Right lobe of liver (tissue), 4 donors: ENCODE results near the gene SFRP5.

Source experiments
- POLR2A ChIP-seq: fragments of 450-650 bp; IDR thresholded peaks from one replicate; pipeline ENCODE4 v1.6.1; 2017; ENCODE audit warnings: antibody characterized with exemption, mild to moderate bottlenecking
- TF ChIP-seq, protein P1 (sequence below), 4 donors: fragments of 200-600 bp in 3 of 4; fragments of 450-650 bp in 1 of 4; IDR thresholded peaks; one replicate each; pipeline versions ENCODE4 v1.5.1 to v1.8.0; 2016 to 2022; ENCODE audit warnings: antibody characterized with exemption in 4 of 4, mild to moderate bottlenecking in 2 of 4
- donor health status: DM: no; HTN: no; CAD: no.
- donor health status: DM: no; HTN: no; CAD: no.
- donor health status: DM: no; HTN: yes; CAD: no.

- TF ChIP-seq, protein P1, sequence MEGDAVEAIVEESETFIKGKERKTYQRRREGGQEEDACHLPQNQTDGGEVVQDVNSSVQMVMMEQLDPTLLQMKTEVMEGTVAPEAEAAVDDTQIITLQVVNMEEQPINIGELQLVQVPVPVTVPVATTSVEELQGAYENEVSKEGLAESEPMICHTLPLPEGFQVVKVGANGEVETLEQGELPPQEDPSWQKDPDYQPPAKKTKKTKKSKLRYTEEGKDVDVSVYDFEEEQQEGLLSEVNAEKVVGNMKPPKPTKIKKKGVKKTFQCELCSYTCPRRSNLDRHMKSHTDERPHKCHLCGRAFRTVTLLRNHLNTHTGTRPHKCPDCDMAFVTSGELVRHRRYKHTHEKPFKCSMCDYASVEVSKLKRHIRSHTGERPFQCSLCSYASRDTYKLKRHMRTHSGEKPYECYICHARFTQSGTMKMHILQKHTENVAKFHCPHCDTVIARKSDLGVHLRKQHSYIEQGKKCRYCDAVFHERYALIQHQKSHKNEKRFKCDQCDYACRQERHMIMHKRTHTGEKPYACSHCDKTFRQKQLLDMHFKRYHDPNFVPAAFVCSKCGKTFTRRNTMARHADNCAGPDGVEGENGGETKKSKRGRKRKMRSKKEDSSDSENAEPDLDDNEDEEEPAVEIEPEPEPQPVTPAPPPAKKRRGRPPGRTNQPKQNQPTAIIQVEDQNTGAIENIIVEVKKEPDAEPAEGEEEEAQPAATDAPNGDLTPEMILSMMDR (IDR thresholded peaks at IDR 0.05): peak; percentile 83 to 94 (median 86)
- no peak for TF ChIP-seq POLR2A
Measured at GRCh38 chr10:97731346-97732051, 40.3 kb downstream of the SFRP5 start.
